Esophagus squamous epithelium (tissue), 5 donors: ENCODE results near the gene SKAP1. TPM values are rescaled to one million over a fixed set of nuclear protein-coding genes. Genes with fewer than 3 reads are reported as not detected.
A peak's percentile ranks its signal among the peaks of the same experiment; 100 is the strongest.

Source experiments
- DNase-seq: peaks from one replicate; lab custom pipeline; 2025; lab: John Stamatoyannopoulos, UW
- H3K27ac ChIP-seq, 4 donors: fragments of 200-600 bp; sonication (generic); one replicate each; pipeline ENCODE4 v1.5.1; 2016 to 2019; ENCODE audit warnings: mild to moderate bottlenecking in 1 of 4
- H3K27me3 ChIP-seq, 4 donors: fragments of 200-600 bp; sonication (generic); 1 replicate in 3 of 4; 2 replicates in 1 of 4; pipeline versions ENCODE4 v1.5.1 to v1.6.0; 2017 to 2021; ENCODE audit warnings: antibody characterized with exemption in 1 of 4
- H3K36me3 ChIP-seq, 3 donors: fragments of 200-600 bp; sonication (generic); one replicate each; pipeline ENCODE4 v1.5.1; 2016 to 2019
- H3K4me1 ChIP-seq, 3 donors: fragments of 200-600 bp; sonication (generic); one replicate each; pipeline ENCODE4 v1.5.1; 2017 to 2019
- H3K4me3 ChIP-seq, 4 donors: fragments of 200-600 bp; sonication (generic); 1 replicate in 3 of 4; 2 replicates in 1 of 4; pipeline ENCODE4 v1.5.1; 2016 to 2019; ENCODE audit warnings: mild to moderate bottlenecking in 2 of 4, moderate library complexity in 1 of 4
- H3K9me3 ChIP-seq, 3 donors: fragments of 200-600 bp; sonication (generic); one replicate each; pipeline ENCODE4 v1.5.1; 2016 to 2019
- CTCF ChIP-seq, 6 experiments: fragments of 450-650 bp in 4 of 6; fragments of 200-600 bp in 2 of 6; sonication (generic) in 2 of 6; IDR thresholded peaks; one replicate each; pipeline ENCODE4 v1.5.1; 2016 to 2019; ENCODE audit warnings: antibody characterized with exemption in 6 of 6, mild to moderate bottlenecking in 4 of 6, moderate library complexity in 4 of 6
- POLR2A ChIP-seq, 4 donors: fragments of 450-650 bp; IDR thresholded peaks; one replicate each; pipeline ENCODE4 v1.6.1; 2017; ENCODE audit warnings: antibody characterized with exemption in 4 of 4, mild to moderate bottlenecking in 4 of 4, moderate library complexity in 3 of 4
- WGBS, 2 donors: methylation state at CpG; one replicate each; pipeline ENCODE4 v1.1.5; 2018; 5-methylcytosine and 5-hydroxymethylcytosine counted together
- intact Hi-C: fragments of 100-400 bp; cut with DNase I; formaldehyde crosslinking; loops from one replicate; pipeline ENCODE4 v1.15.0; 2022
- total RNA-seq, 4 donors: library from RNA; depleted of rRNA; stranded (reverse); fragments of >200 nt; gene quantifications; one replicate each; pipeline ENCODE4 v1.1.0, GENCODE V29; 2016
- donor health status: DM: yes; HTN: yes; CAD: no.

SKAP1 gene
- total RNA-seq, 4 donors from 2014 or later = 0.83 to 5.1 (median 3.4) TPM; not detected in 1

- WGBS, 2 donors = 75 to 95% methylated on average over 5 of the region's 5 CpGs
- Histone ChIP-seq H3K27ac (no peak overlapping the region), H3K4me1 (no peaks in the 10 kb centered on the region), H3K4me3 (no peak overlapping the region), H3K27me3 (peaks cover 0 to 17% (median 0%) of the 10 kb centered on the region in 4 donors), H3K36me3 (no peaks in the 10 kb centered on the region), H3K9me3 (no peaks in the 10 kb centered on the region)
- no peak for TF ChIP-seq POLR2A (IDR thresholded peaks at IDR 0.05)
- no peak for TF ChIP-seq CTCF (IDR thresholded peaks at IDR 0.05)
- intact Hi-C loops = no loop called here
- no peak for DNase-seq
These were observed 269.6 kb downstream of the SKAP1 start for GRCh38 chr17:48160177-48161081.

GRCh38 chr17:48159232-48159631, 270.8 kb downstream of the SKAP1 start:
- 82 to 91% methylated on average over 4 of the region's 4 CpGs for WGBS, 2 donors
- H3K27ac ChIP-seq = no peak overlapping the region

GRCh38 chr17:48155889-48156611, 274.0 kb downstream of the SKAP1 start:
- intact Hi-C loops = no loop called here
- 49 to 67% methylated on average over 19 of the region's 21 CpGs for WGBS, 2 donors
- no peaks in the 10 kb centered on the region for H3K4me1 ChIP-seq

More at GRCh38 chr17:48159232-48159631, 270.8 kb downstream of the SKAP1 start:
- Histone ChIP-seq H3K4me3 (no peak overlapping the region), H3K4me1 (no peaks in the 10 kb centered on the region), H3K27me3 (peaks cover 0 to 23% (median 0%) of the 10 kb centered on the region in 4 donors), H3K36me3 (no peaks in the 10 kb centered on the region), H3K9me3 (no peaks in the 10 kb centered on the region)
- TF ChIP-seq CTCF (IDR thresholded peaks at IDR 0.05) (no peak), POLR2A (IDR thresholded peaks at IDR 0.05) (no peak)
- intact Hi-C loops = no loop called here
- DNase-seq = no peak

GRCh38 chr17:48153691-48154358, 276.2 kb downstream of the SKAP1 start:
- TF ChIP-seq POLR2A (IDR thresholded peaks at IDR 0.05) (no peak), CTCF (IDR thresholded peaks at IDR 0.05) (peak in 2 of 6 experiments; percentile 8 to 11)
- Histone ChIP-seq H3K4me1 (no peaks in the 10 kb centered on the region), H3K4me3 (no peak overlapping the region), H3K36me3 (no peaks in the 10 kb centered on the region), H3K27ac (no peak overlapping the region), H3K27me3 (peaks cover 0 to 77% (median 2%) of the 10 kb centered on the region in 4 donors), H3K9me3 (no peaks in the 10 kb centered on the region)
- intact Hi-C loops = no loop called here
- 34 to 46% methylated on average over 6 of the region's 6 CpGs for WGBS, 2 donors
- no peak for DNase-seq

More at GRCh38 chr17:48155889-48156611, 274.0 kb downstream of the SKAP1 start:
- H3K36me3 ChIP-seq = no peaks in the 10 kb centered on the region
- peaks cover 0 to 55% (median 0%) of the 10 kb centered on the region in 4 donors for H3K27me3 ChIP-seq
- DNase-seq = no peak
- H3K4me3 ChIP-seq = no peak overlapping the region
- H3K9me3 ChIP-seq = no peaks in the 10 kb centered on the region
- TF ChIP-seq POLR2A (IDR thresholded peaks at IDR 0.05) = no peak
- TF ChIP-seq CTCF (IDR thresholded peaks at IDR 0.05) = no peak
- no peak overlapping the region for H3K27ac ChIP-seq
